Vagina (tissue), 2 donors: Measurements from ENCODE around the gene DGKG.

ENCODE experiments used
- POLR2AphosphoS5 ChIP-seq, 2 donors: sonication (generic); formaldehyde crosslinking; IDR thresholded peaks; one replicate each; pipeline ENCODE4 v1.9.0; 2017; ENCODE audit warnings: antibody characterized with exemption in 2 of 2, mild to moderate bottlenecking in 2 of 2, low read depth in 1 of 2; ENCODE audit not compliant: insufficient read depth in 1 of 2
- TF ChIP-seq, protein P1 (sequence below), 3 experiments: fragments of 450-650 bp in 2 of 3; fragments of 200-600 bp in 1 of 3; sonication (generic) in 1 of 3; IDR thresholded peaks; one replicate each; pipeline ENCODE4 v1.5.1; 2017 to 2019; ENCODE audit warnings: antibody characterized with exemption in 3 of 3, mild to moderate bottlenecking in 2 of 3, moderate library complexity in 2 of 3

DNA sequence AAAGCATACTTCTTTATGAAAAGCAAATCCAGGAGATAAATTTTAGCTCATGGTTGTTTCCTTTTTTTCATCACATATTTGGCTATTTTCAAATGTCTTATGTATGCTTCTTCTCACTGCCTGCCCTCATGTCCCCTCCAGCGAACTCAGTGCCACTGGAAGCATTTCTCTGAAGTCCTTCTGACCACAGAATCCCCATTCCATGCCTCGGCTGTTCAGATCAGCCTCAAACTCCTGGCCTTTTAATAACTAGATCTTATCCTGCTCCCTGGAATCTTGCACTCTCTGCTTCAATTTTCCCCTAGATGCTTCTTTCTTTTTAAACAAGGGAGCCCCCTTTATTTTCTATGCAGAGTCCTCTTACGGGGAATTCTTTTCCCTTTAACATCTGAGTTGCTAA lies 263.3 kb downstream of the DGKG start:
- TF ChIP-seq POLR2AphosphoS5 (IDR thresholded peaks at IDR 0.05; ENCODE audit: insufficient read depth in 1 of 2, low read depth in 1 of 2) = no peak
- TF ChIP-seq, protein P1, sequence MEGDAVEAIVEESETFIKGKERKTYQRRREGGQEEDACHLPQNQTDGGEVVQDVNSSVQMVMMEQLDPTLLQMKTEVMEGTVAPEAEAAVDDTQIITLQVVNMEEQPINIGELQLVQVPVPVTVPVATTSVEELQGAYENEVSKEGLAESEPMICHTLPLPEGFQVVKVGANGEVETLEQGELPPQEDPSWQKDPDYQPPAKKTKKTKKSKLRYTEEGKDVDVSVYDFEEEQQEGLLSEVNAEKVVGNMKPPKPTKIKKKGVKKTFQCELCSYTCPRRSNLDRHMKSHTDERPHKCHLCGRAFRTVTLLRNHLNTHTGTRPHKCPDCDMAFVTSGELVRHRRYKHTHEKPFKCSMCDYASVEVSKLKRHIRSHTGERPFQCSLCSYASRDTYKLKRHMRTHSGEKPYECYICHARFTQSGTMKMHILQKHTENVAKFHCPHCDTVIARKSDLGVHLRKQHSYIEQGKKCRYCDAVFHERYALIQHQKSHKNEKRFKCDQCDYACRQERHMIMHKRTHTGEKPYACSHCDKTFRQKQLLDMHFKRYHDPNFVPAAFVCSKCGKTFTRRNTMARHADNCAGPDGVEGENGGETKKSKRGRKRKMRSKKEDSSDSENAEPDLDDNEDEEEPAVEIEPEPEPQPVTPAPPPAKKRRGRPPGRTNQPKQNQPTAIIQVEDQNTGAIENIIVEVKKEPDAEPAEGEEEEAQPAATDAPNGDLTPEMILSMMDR (IDR thresholded peaks at IDR 0.05) = no peak
